Body of pancreas (tissue), 4 donors: ENCODE measurements around the gene MOCS2. TPM values are rescaled to one million over a fixed set of nuclear protein-coding genes. Genes with fewer than 3 reads are reported as not detected.

ENCODE experiments used
- ATAC-seq: fragments of 150-250 bp; one replicate; pipeline ENCODE4 v1.9.1; 2016
- DNase-seq, 4 donors: peaks; one replicate each; pipeline ENCODE4 v3.0.0-alpha.2; 2019
- H3K27ac ChIP-seq, 4 donors: fragments of 200-600 bp; sonication (generic); 1 replicate in 3 of 4; 2 replicates in 1 of 4; pipeline versions ENCODE4 v1.5.1 to v1.6.1; 2016 to 2019; ENCODE audit warnings: mild to moderate bottlenecking in 1 of 4, mixed read lengths in 1 of 4, moderate library complexity in 1 of 4
- H3K27me3 ChIP-seq, 2 donors: fragments of 200-600 bp; sonication (generic); one replicate each; pipeline ENCODE4 v1.6.0; 2016; ENCODE audit warnings: mild to moderate bottlenecking in 1 of 2
- H3K36me3 ChIP-seq, 2 donors: fragments of 200-600 bp; sonication (generic); replicated peaks in 1 of 2; 2 replicates each; pipeline ENCODE4 v1.5.1; 2016; ENCODE audit warnings: low read depth in 2 of 2; ENCODE audit not compliant: insufficient read depth in 1 of 2
- H3K4me1 ChIP-seq: fragments of 200-600 bp; sonication (generic); one replicate; pipeline ENCODE4 v1.6.0; 2016
- H3K4me3 ChIP-seq, 2 donors: fragments of 200-600 bp; sonication (generic); 1 replicate in 1 of 2; 2 replicates in 1 of 2; pipeline ENCODE4 v1.5.1; 2016 to 2019
- H3K9me3 ChIP-seq, 3 donors: fragments of 200-600 bp; sonication (generic); 1 replicate in 2 of 3; 2 replicates in 1 of 3; pipeline ENCODE4 v1.5.1; 2016
- POLR2A ChIP-seq, 3 donors: fragments of 450-650 bp; IDR thresholded peaks; one replicate each; pipeline ENCODE4 v1.6.1; 2016; ENCODE audit warnings: antibody characterized with exemption in 3 of 3, mild to moderate bottlenecking in 2 of 3
- WGBS, 2 donors: methylation state at CpG; one replicate each; pipeline ENCODE4 v1.1.5; 2017; 5-methylcytosine and 5-hydroxymethylcytosine counted together
- intact Hi-C: fragments of 100-400 bp; cut with DNase I; formaldehyde crosslinking; loops from one replicate; pipeline ENCODE4 v1.15.1; 2023
- total RNA-seq, 2 donors: library from RNA; depleted of rRNA; stranded (reverse); fragments of >200 nt; gene quantifications; one replicate each; pipeline ENCODE4 v1.1.0, GENCODE V29; 2016
- TF ChIP-seq, protein P1 (sequence below), 7 experiments: fragments of 450-650 bp in 4 of 7; fragments of 200-600 bp in 3 of 7; sonication (generic) in 3 of 7; IDR thresholded peaks; one replicate each; pipeline ENCODE4 v1.5.1; 2016 to 2019; ENCODE audit warnings: antibody characterized with exemption in 7 of 7

The MOCS2 gene
- total RNA-seq, 2 donors from 2014 or later: 17.8 to 27.5 TPM

DNA sequence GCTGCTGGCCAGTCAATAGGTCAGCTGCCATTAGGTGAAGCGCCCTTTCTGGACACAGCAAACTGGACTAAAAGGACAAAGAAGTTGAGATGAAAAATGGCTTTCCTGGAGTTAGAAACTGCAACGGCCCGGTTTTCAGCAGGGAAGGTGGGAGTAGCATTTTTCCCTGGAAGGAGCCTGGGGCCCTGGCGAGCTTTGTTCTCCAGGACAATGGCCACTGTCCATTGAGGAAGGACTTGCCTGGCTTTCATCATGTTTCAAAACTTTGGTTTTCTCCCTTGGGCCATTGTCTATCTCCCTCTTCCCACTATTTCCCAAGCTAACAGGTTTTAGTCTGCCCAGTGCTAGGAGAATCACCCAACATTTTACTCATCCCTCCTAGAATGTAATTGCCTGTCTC is 56.2 kb downstream of the MOCS2 start:
- no peaks in the 10 kb centered on the region for H3K36me3 ChIP-seq
- no peaks in the 10 kb centered on the region for H3K27me3 ChIP-seq
- H3K27ac ChIP-seq: no peak overlapping the region
- ATAC-seq (no peak), DNase-seq (no peak)
- H3K4me3 ChIP-seq: no peak overlapping the region
- no peaks in the 10 kb centered on the region for H3K9me3 ChIP-seq
- TF ChIP-seq, protein P1, sequence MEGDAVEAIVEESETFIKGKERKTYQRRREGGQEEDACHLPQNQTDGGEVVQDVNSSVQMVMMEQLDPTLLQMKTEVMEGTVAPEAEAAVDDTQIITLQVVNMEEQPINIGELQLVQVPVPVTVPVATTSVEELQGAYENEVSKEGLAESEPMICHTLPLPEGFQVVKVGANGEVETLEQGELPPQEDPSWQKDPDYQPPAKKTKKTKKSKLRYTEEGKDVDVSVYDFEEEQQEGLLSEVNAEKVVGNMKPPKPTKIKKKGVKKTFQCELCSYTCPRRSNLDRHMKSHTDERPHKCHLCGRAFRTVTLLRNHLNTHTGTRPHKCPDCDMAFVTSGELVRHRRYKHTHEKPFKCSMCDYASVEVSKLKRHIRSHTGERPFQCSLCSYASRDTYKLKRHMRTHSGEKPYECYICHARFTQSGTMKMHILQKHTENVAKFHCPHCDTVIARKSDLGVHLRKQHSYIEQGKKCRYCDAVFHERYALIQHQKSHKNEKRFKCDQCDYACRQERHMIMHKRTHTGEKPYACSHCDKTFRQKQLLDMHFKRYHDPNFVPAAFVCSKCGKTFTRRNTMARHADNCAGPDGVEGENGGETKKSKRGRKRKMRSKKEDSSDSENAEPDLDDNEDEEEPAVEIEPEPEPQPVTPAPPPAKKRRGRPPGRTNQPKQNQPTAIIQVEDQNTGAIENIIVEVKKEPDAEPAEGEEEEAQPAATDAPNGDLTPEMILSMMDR (IDR thresholded peaks at IDR 0.05): no peak
- TF ChIP-seq POLR2A (IDR thresholded peaks at IDR 0.05): no peak
- no peaks in the 10 kb centered on the region for H3K4me1 ChIP-seq
- 87 to 92% methylated on average over 4 of the region's 4 CpGs for WGBS, 2 donors
- intact Hi-C loops: no loop called here

DNA sequence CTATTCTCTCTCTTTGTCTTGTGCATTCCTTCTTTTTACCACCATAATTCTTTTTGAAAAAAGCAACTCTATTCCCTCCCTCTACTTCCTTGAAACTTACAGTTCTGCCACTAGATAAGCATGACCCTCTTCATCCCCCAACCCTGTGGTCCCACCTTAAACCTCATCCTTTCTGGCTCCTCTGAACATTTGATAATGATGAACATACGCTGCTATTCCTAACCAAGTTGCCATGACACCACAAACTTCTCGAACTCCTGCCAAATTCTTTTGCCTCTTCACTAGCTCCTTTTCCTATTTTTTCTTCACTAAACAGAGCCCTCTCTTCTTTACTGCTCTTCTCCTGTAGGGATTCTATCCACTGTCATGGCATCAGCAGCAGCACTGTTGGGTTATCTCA is 57.1 kb downstream of the MOCS2 start:
- Histone ChIP-seq H3K27me3 (no peaks in the 10 kb centered on the region), H3K9me3 (no peaks in the 10 kb centered on the region), H3K4me1 (no peaks in the 10 kb centered on the region), H3K4me3 (no peak overlapping the region), H3K36me3 (no peaks in the 10 kb centered on the region), H3K27ac (no peak overlapping the region)
- no peak for ATAC-seq
- no peak for DNase-seq
- TF ChIP-seq POLR2A (IDR thresholded peaks at IDR 0.05): no peak
- WGBS, 2 donors: 85 to 88% methylated on average over 2 of the region's 2 CpGs
- intact Hi-C loops: no loop called here

DNA sequence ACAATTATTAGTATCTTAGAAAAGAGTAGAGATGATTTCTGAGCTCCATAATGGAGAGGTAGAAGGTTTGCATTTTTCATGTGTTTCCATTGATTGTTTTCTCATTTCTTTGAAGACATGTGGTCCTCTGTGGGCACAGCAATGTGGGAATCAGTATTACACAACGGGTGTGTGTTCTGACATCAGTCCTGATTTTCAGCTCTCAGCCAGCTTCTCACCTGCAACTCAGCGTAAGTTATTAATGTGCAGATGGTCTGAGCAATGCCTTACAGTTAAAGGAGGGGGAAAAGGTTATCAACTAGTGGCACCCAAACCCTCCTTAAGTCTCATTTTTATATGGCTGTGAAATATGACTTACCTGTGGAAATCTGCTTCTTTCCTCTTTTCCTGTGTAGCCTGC is 61.3 kb downstream of the MOCS2 start:
- H3K4me3 ChIP-seq: no peak overlapping the region
- no peak for ATAC-seq
- H3K27ac ChIP-seq: no peak overlapping the region
- no peak for DNase-seq
- H3K27me3 ChIP-seq: no peaks in the 10 kb centered on the region
- no peaks in the 10 kb centered on the region for H3K4me1 ChIP-seq
- TF ChIP-seq, protein P1 (IDR thresholded peaks at IDR 0.05): no peak
- no peak for TF ChIP-seq POLR2A (IDR thresholded peaks at IDR 0.05)
- H3K9me3 ChIP-seq: no peaks in the 10 kb centered on the region
- H3K36me3 ChIP-seq: no peaks in the 10 kb centered on the region
- 90 to 95% methylated on average over 2 of the region's 2 CpGs for WGBS, 2 donors
- intact Hi-C loops: no loop called here

Other genes starting within 250 kb of the MOCS2 start
- 1 to 10 TPM; 4.0 to 4.4 TPM for gene ITGA2, start 120.4 kb downstream of the MOCS2 start, total RNA-seq